GM12878 (cell line): ENCODE data around the gene PRKN. TPM values are rescaled to one million over a fixed set of nuclear protein-coding genes. Genes with fewer than 3 reads are reported as not detected.

Experiments
- ATAC-seq: fragments of 200-7000 bp; cut with Tn5 transposase; 3 replicates; pipeline ENCODE4 v1.9.1; 2020; ENCODE audit warnings: mild to moderate bottlenecking, moderate library complexity
- BruUV-seq: library from RNA; stranded (reverse); fragments of 400-500 nt; replicated peaks from 2 replicates; lab custom pipeline; 2021; lab: Mats Ljungman, UMichigan
- CTCF ChIA-PET: fragments of 300-600 bp; sonication (Branson Sonifier 250); formaldehyde crosslinking; extraction: SDS; loops from one replicate; lab custom pipeline; 2021; ENCODE audit warnings: inconsistent platforms; lab: Yijun Ruan, JAX
- POLR2A ChIA-PET: fragments of 350-600 bp; formaldehyde crosslinking; extraction: SDS; loops from one replicate; lab custom pipeline; 2021; ENCODE audit warnings: inconsistent platforms; lab: Charles Lee
- RAD21 ChIA-PET: fragments of 300-600 bp; sonication (Branson Sonifier 250); formaldehyde crosslinking; loops from one replicate; lab custom pipeline; 2023; ENCODE audit warnings: antibody characterized with exemption; ENCODE audit not compliant: unreplicated experiment; lab: Charles Lee
- SMC1A ChIA-PET: fragments of 300-600 bp; sonication (Branson Sonifier 250); formaldehyde crosslinking; loops from one replicate; lab custom pipeline; 2023; ENCODE audit not compliant: unreplicated experiment, uncharacterized antibody; lab: Charles Lee
- DNase-seq: peaks from one replicate; pipeline ENCODE4 v3.0.0-alpha.2; 2011; ENCODE audit warnings: low read depth, low spot score
- FAIRE-seq: peaks from 3 replicates; lab custom pipeline; 2011; peaks lifted over from hg19 to GRCh38; lab: Jason Lieb, UNC
- H2AFZ ChIP-seq: 2 replicates; pipeline ENCODE4 v1.6.0; 2011; ENCODE audit warnings: low read depth, low read length, control low read depth; ENCODE audit not compliant: control insufficient read depth
- H3K27ac ChIP-seq: 2 replicates; pipeline ENCODE4 v1.5.1; 2011; ENCODE audit warnings: control low read depth; ENCODE audit not compliant: control insufficient read depth, insufficient read depth
- H3K27me3 ChIP-seq, 2 experiments: replicated peaks in 1 of 2; 2 replicates each; pipeline versions ENCODE4 v1.6.0 to v1.6.1; 2011; ENCODE audit warnings: low read length in 1 of 2; ENCODE audit not compliant: control insufficient read depth in 2 of 2, insufficient read depth in 2 of 2
- H3K36me3 ChIP-seq, 2 experiments: 2 replicates each; pipeline ENCODE4 v1.5.1; 2011; ENCODE audit warnings: low read length in 1 of 2; ENCODE audit not compliant: control insufficient read depth in 2 of 2, insufficient read depth in 2 of 2
- H3K4me1 ChIP-seq: 2 replicates; pipeline ENCODE4 v1.6.1; 2011; ENCODE audit warnings: mild to moderate bottlenecking, low read length, moderate library complexity, mixed read lengths; ENCODE audit not compliant: control insufficient read depth, insufficient read depth
- H3K4me2 ChIP-seq: 2 replicates; pipeline ENCODE4 v1.6.0; 2011; ENCODE audit warnings: control low read depth; ENCODE audit not compliant: control insufficient read depth, insufficient read depth
- H3K4me3 ChIP-seq: fragments of 200-600 bp; sonication (generic); 2 replicates; pipeline ENCODE4 v1.5.1; 2016
- H3K79me2 ChIP-seq: 2 replicates; pipeline ENCODE4 v1.6.0; 2011; ENCODE audit warnings: low read length; ENCODE audit not compliant: control insufficient read depth, insufficient read depth
- H3K9ac ChIP-seq: 2 replicates; pipeline ENCODE4 v1.8.0; 2011; ENCODE audit warnings: low read length, control low read depth, mixed read lengths; ENCODE audit not compliant: control insufficient read depth, insufficient read depth
- H3K9me3 ChIP-seq: replicated peaks from 3 replicates; pipeline ENCODE4 v1.5.1; 2011; ENCODE audit warnings: mild to moderate bottlenecking, low read length; ENCODE audit not compliant: control insufficient read depth, insufficient read depth
- H4K20me1 ChIP-seq: 2 replicates; pipeline ENCODE4 v1.6.0; 2011; ENCODE audit not compliant: control insufficient read depth, insufficient read depth
- BHLHE40 ChIP-seq, 2 experiments: fragments of 450-650 bp in 1 of 2; IDR thresholded peaks; 2 replicates each; pipeline ENCODE4 v1.6.1; 2011 to 2017; ENCODE audit warnings: low read depth in 2 of 2, borderline replicate concordance in 1 of 2, improper control_type of control experiment in 1 of 2, low read length in 1 of 2, mild to moderate bottlenecking in 1 of 2
- CHD4 ChIP-seq: fragments of 200-600 bp; sonication (generic); IDR thresholded peaks from 2 replicates; pipeline ENCODE4 v1.6.1; 2016; ENCODE audit warnings: mild to moderate bottlenecking
- FOXK2 ChIP-seq: fragments of 450-650 bp; IDR thresholded peaks from 2 replicates; pipeline ENCODE4 v1.6.1; 2017; ENCODE audit warnings: mild to moderate bottlenecking, moderate library complexity
- HCFC1 ChIP-seq: fragments of 150-350 bp; IDR thresholded peaks from 2 replicates; pipeline ENCODE4 v1.6.1; 2014; ENCODE audit warnings: low read length
- HDGF ChIP-seq: fragments of 450-650 bp; IDR thresholded peaks from 2 replicates; pipeline ENCODE4 v1.6.1; 2016; ENCODE audit warnings: antibody characterized with exemption
- IKZF1 ChIP-seq: fragments of 450-650 bp; conservative IDR thresholded peaks from 2 replicates; pipeline ENCODE4 v1.6.1; 2017; ENCODE audit warnings: antibody characterized with exemption, mild to moderate bottlenecking
- MEF2B ChIP-seq: fragments of 450-650 bp; IDR thresholded peaks from 2 replicates; pipeline ENCODE4 v1.6.1; 2018; ENCODE audit warnings: mild to moderate bottlenecking, moderate library complexity; ENCODE audit not compliant: partially characterized antibody, poor library complexity, severe bottlenecking
- MXI1 ChIP-seq: fragments of 150-350 bp; IDR thresholded peaks from 2 replicates; pipeline ENCODE4 v1.6.1; 2011; ENCODE audit warnings: low read depth, mild to moderate bottlenecking, inconsistent platforms, low read length, improper control_type of control experiment
- NFYB ChIP-seq: IDR thresholded peaks from 2 replicates; pipeline ENCODE4 v1.6.1; 2011; ENCODE audit warnings: low read depth, mild to moderate bottlenecking, low read length, improper control_type of control experiment, moderate library complexity; ENCODE audit not compliant: insufficient read depth
- RAD21 ChIP-seq: IDR thresholded peaks from 2 replicates; pipeline ENCODE4 v1.6.1; 2011; ENCODE audit warnings: mild to moderate bottlenecking, low read depth, low read length, moderate library complexity; ENCODE audit not compliant: insufficient read depth
- RELA ChIP-seq: fragments of 450-650 bp; IDR thresholded peaks from 2 replicates; pipeline ENCODE4 v1.8.0; 2014; ENCODE audit warnings: borderline replicate concordance; ENCODE audit not compliant: partially characterized antibody
- SMC3 ChIP-seq: IDR thresholded peaks from 2 replicates; pipeline ENCODE4 v1.6.1; 2011; ENCODE audit warnings: low read length, improper control_type of control experiment, borderline replicate concordance
- WRNIP1 ChIP-seq: IDR thresholded peaks from 2 replicates; pipeline ENCODE4 v1.6.1; 2011; ENCODE audit warnings: low read depth, low read length, improper control_type of control experiment, borderline replicate concordance
- ZNF207 ChIP-seq: fragments of 450-650 bp; IDR thresholded peaks from 2 replicates; pipeline ENCODE4 v1.6.1; 2014; ENCODE audit warnings: antibody characterized with exemption, mild to moderate bottlenecking, borderline replicate concordance
- WGBS: methylation state at CpG from one replicate; pipeline ENCODE4 v1.1.6; 2016; ENCODE audit warnings: low lambda C conversion rate; ENCODE audit not compliant: insufficient replicate concordance, insufficient coverage; ENCODE audit errors: missing lambda C conversion rate; 5-methylcytosine and 5-hydroxymethylcytosine counted together
- in situ Hi-C: fragments of 300-500 bp; cut with MboI; formaldehyde crosslinking; loops from 9 replicates; pipeline ENCODE4 v1.14.3; 2018; ENCODE audit warnings: mixed read lengths
- intact Hi-C: fragments of 100-400 bp; cut with micrococcal nuclease; formaldehyde crosslinking; loops from one replicate; pipeline ENCODE4 v1.14.2; 2022; ENCODE audit not compliant: unreplicated experiment
- polyA plus RNA-seq, 11 experiments: library from polyadenylated mRNA; depleted of rRNA in 4 of 11; unstranded in 6 of 11; stranded (reverse) in 5 of 11; fragments of >200 nt; fragmentation: Nextera tagmentation in 4 of 11; fragmentation: Illumina TruSeq in 1 of 11; extraction: Ambion mirVana in 4 of 11; extraction: Trizol in 1 of 11; gene quantifications; 1 replicate in 1 of 11; 2 replicates in 10 of 11; pipeline versions ENCODE4 v1.2.1 to v1.2.3, GENCODE V29; 2011 to 2016; ENCODE audit warnings: inconsistent platforms in 2 of 11, missing spikeins in 2 of 11, low read depth in 1 of 11
- total RNA-seq, 4 experiments: library from RNA; depleted of rRNA in 3 of 4; stranded (reverse); fragments of >200 nt in 3 of 4; fragmentation: Illumina TruSeq in 1 of 4; extraction: Trizol in 1 of 4; gene quantifications; 2 replicates each; pipeline versions ENCODE4 v1.2.1 to v1.2.3, GENCODE V29; 2013 to 2021
- TF ChIP-seq, protein P1 (sequence below): IDR thresholded peaks from 2 replicates; pipeline ENCODE4 v1.6.1; 2012; ENCODE audit warnings: mild to moderate bottlenecking, low read depth, low read length
- TF ChIP-seq, protein P2 (sequence below): fragments of 450-650 bp; IDR thresholded peaks from 2 replicates; pipeline ENCODE4 v1.6.1; 2017; ENCODE audit warnings: mild to moderate bottlenecking, low read depth, inconsistent platforms; ENCODE audit not compliant: poor library complexity, severe bottlenecking
- TF ChIP-seq, protein P3 (sequence below): fragments of 450-650 bp; IDR thresholded peaks from 2 replicates; pipeline ENCODE4 v1.6.1; 2016; ENCODE audit warnings: mild to moderate bottlenecking

PRKN gene
- total and polyA plus RNA-seq, 10 of the 15 experiments (the other 5 are each of a cell fraction or from before 2014, with no cell fraction given), result 0.06 to 0.09 TPM; not detected in 8

DNA sequence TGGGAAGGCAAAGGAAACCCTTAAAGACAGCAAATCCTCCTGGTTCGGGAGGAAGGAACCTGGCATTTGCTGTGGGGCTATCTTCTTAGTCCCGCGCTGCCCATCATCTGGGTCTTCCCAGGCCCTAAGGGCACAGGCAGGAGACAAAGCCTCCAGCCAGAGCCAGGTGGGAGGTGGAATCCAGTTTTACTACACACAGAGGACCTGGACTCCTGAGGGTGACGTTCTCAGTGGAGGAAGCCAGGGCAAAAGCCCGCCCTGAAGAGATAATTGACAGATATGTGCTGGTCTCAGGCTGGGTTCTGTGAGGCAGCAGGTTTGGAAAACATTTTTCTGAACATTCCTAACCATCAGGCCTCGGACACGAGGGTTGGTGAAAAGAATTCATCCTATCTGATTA lies 1365.3 kb downstream of the PRKN start (continued):
- TF ChIP-seq, protein P1, sequence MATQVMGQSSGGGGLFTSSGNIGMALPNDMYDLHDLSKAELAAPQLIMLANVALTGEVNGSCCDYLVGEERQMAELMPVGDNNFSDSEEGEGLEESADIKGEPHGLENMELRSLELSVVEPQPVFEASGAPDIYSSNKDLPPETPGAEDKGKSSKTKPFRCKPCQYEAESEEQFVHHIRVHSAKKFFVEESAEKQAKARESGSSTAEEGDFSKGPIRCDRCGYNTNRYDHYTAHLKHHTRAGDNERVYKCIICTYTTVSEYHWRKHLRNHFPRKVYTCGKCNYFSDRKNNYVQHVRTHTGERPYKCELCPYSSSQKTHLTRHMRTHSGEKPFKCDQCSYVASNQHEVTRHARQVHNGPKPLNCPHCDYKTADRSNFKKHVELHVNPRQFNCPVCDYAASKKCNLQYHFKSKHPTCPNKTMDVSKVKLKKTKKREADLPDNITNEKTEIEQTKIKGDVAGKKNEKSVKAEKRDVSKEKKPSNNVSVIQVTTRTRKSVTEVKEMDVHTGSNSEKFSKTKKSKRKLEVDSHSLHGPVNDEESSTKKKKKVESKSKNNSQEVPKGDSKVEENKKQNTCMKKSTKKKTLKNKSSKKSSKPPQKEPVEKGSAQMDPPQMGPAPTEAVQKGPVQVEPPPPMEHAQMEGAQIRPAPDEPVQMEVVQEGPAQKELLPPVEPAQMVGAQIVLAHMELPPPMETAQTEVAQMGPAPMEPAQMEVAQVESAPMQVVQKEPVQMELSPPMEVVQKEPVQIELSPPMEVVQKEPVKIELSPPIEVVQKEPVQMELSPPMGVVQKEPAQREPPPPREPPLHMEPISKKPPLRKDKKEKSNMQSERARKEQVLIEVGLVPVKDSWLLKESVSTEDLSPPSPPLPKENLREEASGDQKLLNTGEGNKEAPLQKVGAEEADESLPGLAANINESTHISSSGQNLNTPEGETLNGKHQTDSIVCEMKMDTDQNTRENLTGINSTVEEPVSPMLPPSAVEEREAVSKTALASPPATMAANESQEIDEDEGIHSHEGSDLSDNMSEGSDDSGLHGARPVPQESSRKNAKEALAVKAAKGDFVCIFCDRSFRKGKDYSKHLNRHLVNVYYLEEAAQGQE, result no peak
- no peak for TF ChIP-seq FOXK2
- TF ChIP-seq SMC3, result no peak
- no peak for TF ChIP-seq CHD4
- no peak for TF ChIP-seq WRNIP1

DNA sequence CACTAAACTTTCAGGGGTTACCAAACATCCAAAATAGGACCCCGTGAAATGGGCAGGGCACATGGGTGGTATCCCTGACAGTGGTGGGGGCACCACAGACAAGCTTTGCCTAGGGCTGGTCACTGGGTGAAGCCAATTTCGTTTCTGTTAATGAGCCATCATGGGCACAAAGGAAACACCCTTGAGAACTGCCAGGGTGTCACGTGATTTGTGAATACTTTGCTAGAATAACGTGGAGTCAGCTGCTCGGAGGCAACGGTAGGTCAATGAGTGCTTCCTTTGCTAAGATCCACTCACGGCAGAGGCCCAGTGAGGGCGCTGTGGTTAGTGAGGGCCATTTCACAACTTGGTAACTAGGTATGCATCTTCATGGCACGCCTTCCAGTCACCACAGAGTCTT lies 1366.0 kb downstream of the PRKN start:
- intact Hi-C loops, result no loop called here
- no peaks in the 10 kb centered on the region for H3K4me1 ChIP-seq
- in situ Hi-C loops, result loop anchor here (25.0 kb wide), 1 partner anchor 224 kb away; no protein-coding TSS in a partner anchor
- ChIA-PET CTCF (interaction anchor here (1.2 kb wide), 1 partner anchor 10 kb away, joined by 8 read pairs; no protein-coding TSS in a partner anchor), SMC1A (no interaction called here), RAD21 (no interaction called here), POLR2A (interaction anchor here (0.6 kb wide), 1 partner anchor 259 kb away, joined by 5 read pairs; no protein-coding TSS in a partner anchor)
- ATAC-seq (no peak), FAIRE-seq (no peak), DNase-seq (no peak)
- H3K9me3 ChIP-seq, result peaks cover 2% of the 10 kb centered on the region; the same call in 1 of the 3 replicates
- H3K4me2 ChIP-seq, result no peak overlapping the region
- 22% methylated on average over 9 of the region's 9 CpGs for WGBS
- H3K79me2 ChIP-seq, result no peaks in the 10 kb centered on the region
- no peak overlapping the region for H2AFZ ChIP-seq
- no peak overlapping the region for H3K4me3 ChIP-seq
- no peaks in the 10 kb centered on the region for H4K20me1 ChIP-seq
- no peaks in the 10 kb centered on the region for H3K36me3 ChIP-seq
- H3K9ac ChIP-seq, result no peak overlapping the region
- no TSS peak for BruUV-seq
- H3K27ac ChIP-seq, result no peak overlapping the region
- H3K27me3 ChIP-seq, result no peaks in the 10 kb centered on the region
- TF ChIP-seq, protein P2, sequence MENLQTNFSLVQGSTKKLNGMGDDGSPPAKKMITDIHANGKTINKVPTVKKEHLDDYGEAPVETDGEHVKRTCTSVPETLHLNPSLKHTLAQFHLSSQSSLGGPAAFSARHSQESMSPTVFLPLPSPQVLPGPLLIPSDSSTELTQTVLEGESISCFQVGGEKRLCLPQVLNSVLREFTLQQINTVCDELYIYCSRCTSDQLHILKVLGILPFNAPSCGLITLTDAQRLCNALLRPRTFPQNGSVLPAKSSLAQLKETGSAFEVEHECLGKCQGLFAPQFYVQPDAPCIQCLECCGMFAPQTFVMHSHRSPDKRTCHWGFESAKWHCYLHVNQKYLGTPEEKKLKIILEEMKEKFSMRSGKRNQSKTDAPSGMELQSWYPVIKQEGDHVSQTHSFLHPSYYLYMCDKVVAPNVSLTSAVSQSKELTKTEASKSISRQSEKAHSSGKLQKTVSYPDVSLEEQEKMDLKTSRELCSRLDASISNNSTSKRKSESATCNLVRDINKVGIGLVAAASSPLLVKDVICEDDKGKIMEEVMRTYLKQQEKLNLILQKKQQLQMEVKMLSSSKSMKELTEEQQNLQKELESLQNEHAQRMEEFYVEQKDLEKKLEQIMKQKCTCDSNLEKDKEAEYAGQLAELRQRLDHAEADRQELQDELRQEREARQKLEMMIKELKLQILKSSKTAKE, result no peak
- TF ChIP-seq MXI1 (no peak), RAD21 (no peak), MEF2B (no peak), BHLHE40 (IDR thresholded peaks at IDR 0.05; ENCODE audit: borderline replicate concordance in 1 of 2, low read depth in 2 of 2, low read length in 1 of 2) (no peak), HDGF (no peak), RELA (no peak), ZNF207 (no peak), HCFC1 (no peak), NFYB (no peak), IKZF1 (no peak)
- TF ChIP-seq, protein P3, sequence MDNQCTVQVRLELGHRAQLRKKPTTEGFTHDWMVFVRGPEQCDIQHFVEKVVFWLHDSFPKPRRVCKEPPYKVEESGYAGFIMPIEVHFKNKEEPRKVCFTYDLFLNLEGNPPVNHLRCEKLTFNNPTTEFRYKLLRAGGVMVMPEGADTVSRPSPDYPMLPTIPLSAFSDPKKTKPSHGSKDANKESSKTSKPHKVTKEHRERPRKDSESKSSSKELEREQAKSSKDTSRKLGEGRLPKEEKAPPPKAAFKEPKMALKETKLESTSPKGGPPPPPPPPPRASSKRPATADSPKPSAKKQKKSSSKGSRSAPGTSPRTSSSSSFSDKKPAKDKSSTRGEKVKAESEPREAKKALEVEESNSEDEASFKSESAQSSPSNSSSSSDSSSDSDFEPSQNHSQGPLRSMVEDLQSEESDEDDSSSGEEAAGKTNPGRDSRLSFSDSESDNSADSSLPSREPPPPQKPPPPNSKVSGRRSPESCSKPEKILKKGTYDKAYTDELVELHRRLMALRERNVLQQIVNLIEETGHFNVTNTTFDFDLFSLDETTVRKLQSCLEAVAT, result no peak
